IPS-18a (cell line): ENCODE measurements around the gene REPS1.

Experiments
- H3K27ac ChIP-seq: one replicate; pipeline ENCODE4 v1.5.1; 2013; ENCODE audit warnings: low read length
- H3K27me3 ChIP-seq: one replicate; pipeline ENCODE4 v1.6.1; 2013; ENCODE audit warnings: mild to moderate bottlenecking, low read length; ENCODE audit not compliant: control insufficient read depth, insufficient read depth
- H3K36me3 ChIP-seq: one replicate; pipeline ENCODE4 v1.6.1; 2013; ENCODE audit warnings: low read depth, low read length; ENCODE audit not compliant: control insufficient read depth
- H3K4me1 ChIP-seq: one replicate; pipeline ENCODE4 v1.6.1; 2013; ENCODE audit warnings: low read depth, low read length; ENCODE audit not compliant: control insufficient read depth
- H3K4me3 ChIP-seq: one replicate; pipeline ENCODE4 v1.5.1; 2013; ENCODE audit warnings: low read length
- H3K9ac ChIP-seq: one replicate; pipeline ENCODE4 v1.6.1; 2013; ENCODE audit warnings: mild to moderate bottlenecking, low read length, moderate library complexity
- H3K9me3 ChIP-seq: one replicate; pipeline ENCODE4 v1.6.1; 2013; ENCODE audit warnings: low read depth, low read length; ENCODE audit not compliant: control insufficient read depth

Gene REPS1

GRCh38 chr6:138966870-138967269 lies 21.2 kb downstream of the REPS1 start:
- no peaks in the 10 kb centered on the region for H3K9me3 ChIP-seq
- no peaks in the 10 kb centered on the region for H3K36me3 ChIP-seq
- no peaks in the 10 kb centered on the region for H3K27me3 ChIP-seq
- H3K4me1 ChIP-seq = peaks cover 25% of the 10 kb centered on the region
- H3K27ac ChIP-seq = no peak overlapping the region
- no peak overlapping the region for H3K4me3 ChIP-seq
- no peak overlapping the region for H3K9ac ChIP-seq

- no peaks in the 10 kb centered on the region for H3K27me3 ChIP-seq
- H3K9ac ChIP-seq = no peak overlapping the region
- no peaks in the 10 kb centered on the region for H3K36me3 ChIP-seq
- no peak overlapping the region for H3K27ac ChIP-seq
- H3K9me3 ChIP-seq = no peaks in the 10 kb centered on the region
- H3K4me1 ChIP-seq = peaks cover 16% of the 10 kb centered on the region
- H3K4me3 ChIP-seq = no peak overlapping the region
These were observed 22.1 kb downstream of the REPS1 start for GRCh38 chr6:138965971-138966370.

GRCh38 chr6:138965291-138965874 lies 22.7 kb downstream of the REPS1 start:
- Histone ChIP-seq H3K36me3 (no peaks in the 10 kb centered on the region), H3K4me3 (no peak overlapping the region), H3K27ac (no peak overlapping the region), H3K4me1 (peaks cover 12% of the 10 kb centered on the region), H3K27me3 (no peaks in the 10 kb centered on the region), H3K9ac (no peak overlapping the region), H3K9me3 (no peaks in the 10 kb centered on the region)

- Histone ChIP-seq H3K9ac (no peak overlapping the region), H3K9me3 (no peaks in the 10 kb centered on the region), H3K4me3 (no peak overlapping the region), H3K36me3 (no peaks in the 10 kb centered on the region), H3K27ac (no peak overlapping the region), H3K27me3 (no peaks in the 10 kb centered on the region), H3K4me1 (peaks cover 12% of the 10 kb centered on the region)
These were observed 24.0 kb downstream of the REPS1 start for GRCh38 chr6:138964012-138964411.

- peaks cover 12% of the 10 kb centered on the region for H3K4me1 ChIP-seq
- H3K9me3 ChIP-seq = no peaks in the 10 kb centered on the region
- no peak overlapping the region for H3K9ac ChIP-seq
- H3K27me3 ChIP-seq = no peaks in the 10 kb centered on the region
- H3K36me3 ChIP-seq = no peaks in the 10 kb centered on the region
- H3K27ac ChIP-seq = no peak overlapping the region
- H3K4me3 ChIP-seq = no peak overlapping the region
These were observed 24.5 kb downstream of the REPS1 start for GRCh38 chr6:138963531-138963930.

- Histone ChIP-seq H3K36me3 (no peaks in the 10 kb centered on the region), H3K9ac (no peak overlapping the region), H3K27me3 (no peaks in the 10 kb centered on the region), H3K9me3 (no peaks in the 10 kb centered on the region), H3K27ac (no peak overlapping the region), H3K4me3 (no peak overlapping the region), H3K4me1 (peaks cover 10% of the 10 kb centered on the region)
These were observed 24.9 kb downstream of the REPS1 start for GRCh38 chr6:138963119-138963518.

GRCh38 chr6:138959521-138959920 lies 28.5 kb downstream of the REPS1 start:
- Histone ChIP-seq H3K4me3 (no peak overlapping the region), H3K9me3 (no peaks in the 10 kb centered on the region), H3K9ac (no peak overlapping the region), H3K36me3 (no peaks in the 10 kb centered on the region), H3K27ac (no peak overlapping the region), H3K27me3 (no peaks in the 10 kb centered on the region), H3K4me1 (peaks cover 9% of the 10 kb centered on the region)

GRCh38 chr6:138958595-138958994 lies 29.5 kb downstream of the REPS1 start:
- no peak overlapping the region for H3K9ac ChIP-seq
- no peaks in the 10 kb centered on the region for H3K9me3 ChIP-seq
- H3K27ac ChIP-seq = no peak overlapping the region
- H3K4me3 ChIP-seq = no peak overlapping the region
- no peaks in the 10 kb centered on the region for H3K36me3 ChIP-seq
- no peaks in the 10 kb centered on the region for H3K27me3 ChIP-seq
- peaks cover 9% of the 10 kb centered on the region for H3K4me1 ChIP-seq

- Histone ChIP-seq H3K27me3 (no peaks in the 10 kb centered on the region), H3K36me3 (no peaks in the 10 kb centered on the region), H3K27ac (no peak overlapping the region), H3K4me3 (no peak overlapping the region), H3K9me3 (no peaks in the 10 kb centered on the region), H3K4me1 (peaks cover 9% of the 10 kb centered on the region), H3K9ac (no peak overlapping the region)
These were observed 30.1 kb downstream of the REPS1 start for GRCh38 chr6:138957903-138958302.

- H3K4me3 ChIP-seq = no peak overlapping the region
- peaks cover 9% of the 10 kb centered on the region for H3K4me1 ChIP-seq
- no peaks in the 10 kb centered on the region for H3K9me3 ChIP-seq
- H3K9ac ChIP-seq = no peak overlapping the region
- no peaks in the 10 kb centered on the region for H3K36me3 ChIP-seq
- no peaks in the 10 kb centered on the region for H3K27me3 ChIP-seq
- H3K27ac ChIP-seq = no peak overlapping the region
These were observed 30.6 kb downstream of the REPS1 start for GRCh38 chr6:138957484-138957883.

- H3K9ac ChIP-seq = no peak overlapping the region
These were observed 31.7 kb downstream of the REPS1 start for GRCh38 chr6:138956244-138956924.

GRCh38 chr6:138955262-138955661 lies 32.8 kb downstream of the REPS1 start:
- Histone ChIP-seq H3K9me3 (no peaks in the 10 kb centered on the region), H3K4me3 (no peak overlapping the region), H3K27ac (no peak overlapping the region), H3K9ac (no peak overlapping the region), H3K36me3 (no peaks in the 10 kb centered on the region), H3K4me1 (peaks cover 9% of the 10 kb centered on the region), H3K27me3 (no peaks in the 10 kb centered on the region)

More at GRCh38 chr6:138956244-138956924, 31.7 kb downstream of the REPS1 start:
- Histone ChIP-seq H3K4me1 (peaks cover 9% of the 10 kb centered on the region), H3K9me3 (no peaks in the 10 kb centered on the region), H3K4me3 (no peak overlapping the region), H3K27me3 (no peaks in the 10 kb centered on the region), H3K36me3 (no peaks in the 10 kb centered on the region), H3K27ac (no peak overlapping the region)
